HepG2 (cell line): ENCODE data around the gene PPAN.

ENCODE experiments used
- AGO2 ChIP-seq: fragments of 200-400 bp; formaldehyde crosslinking; optimal IDR thresholded peaks from 2 replicates; pipeline ENCODE3; 2017; ENCODE audit warnings: mild to moderate bottlenecking, low read depth, low read length, moderate library complexity
- CTCF ChIP-seq: sonication (generic); formaldehyde crosslinking; IDR thresholded peaks from 2 replicates; pipeline ENCODE4 v1.5.0; 2020; ENCODE audit warnings: mild to moderate bottlenecking, missing genetic modification reagents, moderate library complexity
- FOXA1 ChIP-seq, 2 experiments: fragments of 450-650 bp in 1 of 2; sonication (generic) in 1 of 2; formaldehyde crosslinking in 1 of 2; IDR thresholded peaks; 2 replicates each; pipeline versions ENCODE4 v1.4.0 to v1.6.1; 2016 to 2020; ENCODE audit warnings: missing genetic modification reagents in 1 of 2
- MAZ ChIP-seq, 2 experiments: sonication (generic) in 1 of 2; formaldehyde crosslinking in 1 of 2; IDR thresholded peaks; 2 replicates each; pipeline versions ENCODE4 v1.5.0 to v1.6.1; 2012 to 2020; ENCODE audit warnings: low read depth in 2 of 2, mild to moderate bottlenecking in 2 of 2, borderline replicate concordance in 1 of 2, improper control_type of control experiment in 1 of 2, low read length in 1 of 2, missing genetic modification reagents in 1 of 2, moderate library complexity in 1 of 2
- NFYB ChIP-seq: sonication (generic); formaldehyde crosslinking; IDR thresholded peaks from 2 replicates; pipeline ENCODE4 v1.4.0; 2020; ENCODE audit warnings: missing genetic modification reagents
- POLR2A ChIP-seq, 2 experiments: IDR thresholded peaks; 2 replicates each; pipeline ENCODE4 v1.6.1; 2011; ENCODE audit warnings: low read depth in 2 of 2, low read length in 2 of 2, mild to moderate bottlenecking in 1 of 2, moderate library complexity in 1 of 2; ENCODE audit not compliant: insufficient read depth in 1 of 2
- PTBP1 ChIP-seq: fragments of 200-400 bp; formaldehyde crosslinking; IDR thresholded peaks from 2 replicates; pipeline ENCODE4 v1.6.1; 2018; ENCODE audit warnings: low read length, low read depth; ENCODE audit not compliant: poor library complexity, severe bottlenecking
- RFX5 ChIP-seq: IDR thresholded peaks from 2 replicates; pipeline ENCODE4 v1.6.1; 2011; ENCODE audit warnings: low read depth, low read length, improper control_type of control experiment
- TRIM24 ChIP-seq: sonication (generic); formaldehyde crosslinking; IDR thresholded peaks from 2 replicates; pipeline ENCODE4 v1.8.0; 2022; ENCODE audit warnings: mild to moderate bottlenecking, missing genetic modification reagents
- ZNF326 ChIP-seq: sonication (generic); formaldehyde crosslinking; IDR thresholded peaks from 2 replicates; pipeline ENCODE4 v1.4.0; 2020; ENCODE audit warnings: missing genetic modification reagents, borderline replicate concordance
- ZNF513 ChIP-seq: sonication (generic); formaldehyde crosslinking; conservative IDR thresholded peaks from 2 replicates; pipeline ENCODE4 v1.5.0; 2020; ENCODE audit warnings: missing genetic modification reagents
- ZNF605 ChIP-seq: sonication (generic); formaldehyde crosslinking; IDR thresholded peaks from 2 replicates; pipeline ENCODE4 v1.8.0; 2022; ENCODE audit warnings: mild to moderate bottlenecking, missing genetic modification reagents
- ZNF780A ChIP-seq: sonication (generic); formaldehyde crosslinking; IDR thresholded peaks from 2 replicates; pipeline ENCODE4 v1.8.0; 2022; ENCODE audit warnings: mild to moderate bottlenecking, missing genetic modification reagents, moderate library complexity

GRCh38 chr19:10158071-10158470, 51.9 kb downstream of the PPAN start:
- no peak for TF ChIP-seq NFYB (CRISPR knock-in tag)
- no peak for TF ChIP-seq PTBP1
- TF ChIP-seq CTCF (CRISPR knock-in tag) = no peak
- TF ChIP-seq RFX5 = no peak
- TF ChIP-seq FOXA1 (IDR thresholded peaks at IDR 0.05) = no peak
- no peak for TF ChIP-seq FOXA1 (CRISPR knock-in tag; IDR thresholded peaks at IDR 0.05)
- no peak for TF ChIP-seq ZNF326 (CRISPR knock-in tag)
- TF ChIP-seq TRIM24 (CRISPR knock-in tag) = no peak
- TF ChIP-seq ZNF513 = no peak
- TF ChIP-seq MAZ (IDR thresholded peaks at IDR 0.05; ENCODE audit: borderline replicate concordance, low read depth, low read length) = no peak
- TF ChIP-seq MAZ (CRISPR knock-in tag; IDR thresholded peaks at IDR 0.05; ENCODE audit: low read depth) = no peak
- no peak for TF ChIP-seq ZNF780A (CRISPR knock-in tag)
- TF ChIP-seq POLR2A (IDR thresholded peaks at IDR 0.05; ENCODE audit: insufficient read depth in 1 of 2, low read depth in 2 of 2, low read length in 2 of 2) = no peak
- no peak for TF ChIP-seq ZNF605 (CRISPR knock-in tag)
- peak; percentile 12 for TF ChIP-seq AGO2
